Colon (tissue), 2 donors: ENCODE measurements around the gene CEP192.
"Not testable (repeated sequence)": the region's sequence is repeated elsewhere in the genome, so short reads cannot be mapped to it uniquely, and the experiment has no call there.

Experiments
- FAIRE-seq: peaks from 2 replicates; lab custom pipeline; 2012; peaks lifted over from hg19 to GRCh38; lab: Jason Lieb, UNC
- donor health status: control.
- donor health status: control.

CEP192 gene

GRCh38 chr18:13028869-13029268, 37.7 kb downstream of the CEP192 start:
- FAIRE-seq: no peak

GRCh38 chr18:13032173-13032572, 41.0 kb downstream of the CEP192 start:
- no peak for FAIRE-seq

DNA sequence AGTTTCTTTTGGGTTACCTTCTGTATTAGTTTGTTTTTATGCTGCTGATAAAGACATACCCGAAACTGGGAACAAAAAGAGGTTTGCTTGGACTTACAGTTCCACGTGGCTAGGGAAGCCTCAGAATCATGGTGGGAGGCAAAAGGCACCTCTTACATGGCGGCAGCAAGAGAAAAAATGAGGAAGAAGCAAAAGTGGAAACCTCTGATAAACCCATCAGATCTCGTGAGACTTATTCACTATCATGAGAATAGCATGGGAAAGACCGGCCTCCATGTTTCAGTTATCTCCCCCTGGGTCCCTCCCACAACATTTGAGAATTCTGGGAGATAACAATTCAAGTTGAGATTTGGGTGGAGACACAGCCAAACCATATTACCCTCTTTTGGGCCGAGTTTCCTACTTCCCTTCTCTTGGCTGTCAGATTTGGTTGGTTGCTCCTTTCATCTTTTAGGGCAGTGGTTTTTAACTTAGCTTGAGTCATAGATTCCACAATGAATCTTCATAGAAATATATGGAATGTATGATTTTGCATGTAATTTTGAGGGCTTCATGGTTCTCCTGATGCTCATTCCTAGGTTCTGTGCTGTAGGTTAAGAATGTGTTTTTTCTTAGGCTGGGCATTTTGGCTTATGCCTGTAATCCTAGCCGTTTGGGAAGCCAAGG, 44.2 kb downstream of the CEP192 start:
- FAIRE-seq: no peak

- FAIRE-seq: no peak
These were observed 45.6 kb downstream of the CEP192 start for GRCh38 chr18:13036622-13037320.

DNA sequence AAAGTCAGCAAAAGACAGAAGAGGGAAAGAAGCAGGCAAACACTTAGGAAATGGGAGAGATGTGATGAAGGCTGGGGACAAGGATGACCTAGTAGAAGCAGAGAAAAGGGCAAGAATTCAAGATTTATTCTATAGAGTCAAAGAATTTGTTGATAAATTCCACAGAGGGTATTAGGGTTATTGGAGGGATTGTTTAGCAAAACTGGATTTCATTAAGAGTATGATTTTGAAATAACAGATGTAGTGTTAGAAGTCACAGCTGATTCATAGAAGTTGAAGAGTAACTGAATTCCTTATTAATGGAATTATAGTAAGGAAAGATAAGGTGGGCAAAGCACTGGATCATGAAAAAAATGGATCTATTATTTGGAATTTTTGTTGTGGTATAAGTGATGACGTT, 48.6 kb downstream of the CEP192 start:
- FAIRE-seq: no peak

- FAIRE-seq: no peak
These were observed 51.9 kb downstream of the CEP192 start for GRCh38 chr18:13043066-13043465.

DNA sequence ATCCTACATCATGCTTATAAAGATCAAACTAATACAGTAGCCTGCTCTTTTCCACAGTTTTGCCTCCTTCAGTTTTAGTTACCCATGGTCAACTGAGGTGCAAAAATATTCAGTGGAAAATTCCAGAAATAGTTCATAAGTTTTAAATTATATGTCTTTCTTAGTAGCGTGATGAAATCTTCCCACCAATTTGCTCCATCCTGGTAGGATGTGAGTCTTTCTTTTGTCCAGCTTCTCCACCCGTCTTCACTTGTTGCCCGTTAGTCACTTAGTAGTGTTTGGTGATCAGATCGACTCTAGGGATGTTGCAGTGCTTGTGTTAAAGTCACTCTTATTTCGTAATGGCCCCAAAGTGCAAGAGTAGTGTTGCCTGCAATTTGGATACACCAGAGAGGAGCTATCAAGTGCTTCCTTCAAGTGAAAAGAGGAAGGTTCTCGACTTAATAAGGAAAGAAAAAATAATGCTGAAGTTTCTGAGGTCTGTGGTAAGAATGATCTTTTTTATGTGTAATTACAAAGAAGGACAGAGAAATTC, 57.0 kb downstream of the CEP192 start:
- FAIRE-seq: no peak

- no peak for FAIRE-seq
These were observed 60.0 kb downstream of the CEP192 start for GRCh38 chr18:13051159-13051558.

DNA sequence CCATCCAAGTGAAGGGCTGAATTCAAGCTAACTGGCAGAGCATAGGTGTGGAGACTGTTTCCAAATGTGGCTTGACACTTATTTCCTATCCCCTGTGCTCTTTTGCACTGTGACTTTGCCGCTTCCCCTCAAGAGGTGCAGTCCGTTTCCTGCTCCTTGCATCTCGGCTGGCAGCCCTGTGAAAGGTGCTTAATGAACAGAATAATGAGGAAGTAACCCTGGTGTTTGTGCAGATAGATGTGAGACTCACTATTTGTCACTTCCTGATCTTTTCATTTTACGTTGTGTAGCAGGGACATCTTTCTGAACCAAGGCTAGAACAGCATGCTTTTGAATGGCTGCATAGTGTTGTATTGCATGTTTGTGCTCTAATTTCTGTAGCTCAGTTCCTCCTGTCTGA, 60.8 kb downstream of the CEP192 start:
- no peak for FAIRE-seq

GRCh38 chr18:13054336-13054735, 63.2 kb downstream of the CEP192 start:
- no peak for FAIRE-seq

DNA sequence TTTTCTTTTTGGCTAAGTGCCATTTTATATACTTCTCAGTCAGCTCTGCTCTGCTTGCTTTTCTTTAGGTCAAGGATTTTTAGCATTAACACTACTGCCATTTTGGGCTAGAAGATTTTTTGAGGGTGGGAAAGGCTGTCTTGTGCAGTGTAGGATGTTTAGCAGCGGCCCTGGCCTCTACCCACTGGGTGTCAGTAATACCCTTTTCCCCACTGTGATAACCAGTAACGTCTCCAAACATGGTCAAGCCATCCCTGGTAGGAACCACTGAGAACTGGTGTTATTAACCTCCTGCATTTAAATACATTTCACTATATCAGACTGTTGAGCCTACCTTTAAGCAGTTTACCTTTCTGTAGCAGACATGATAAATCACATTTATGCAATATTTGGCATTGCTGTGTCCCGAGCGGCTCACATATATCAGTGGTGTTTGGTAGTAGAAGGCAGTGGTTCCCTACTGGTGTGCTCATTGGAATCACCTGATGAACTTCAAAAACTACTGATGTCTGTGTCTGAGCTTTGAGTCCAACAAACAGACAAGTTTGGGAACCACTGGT, 70.5 kb downstream of the CEP192 start:
- FAIRE-seq: no peak

DNA sequence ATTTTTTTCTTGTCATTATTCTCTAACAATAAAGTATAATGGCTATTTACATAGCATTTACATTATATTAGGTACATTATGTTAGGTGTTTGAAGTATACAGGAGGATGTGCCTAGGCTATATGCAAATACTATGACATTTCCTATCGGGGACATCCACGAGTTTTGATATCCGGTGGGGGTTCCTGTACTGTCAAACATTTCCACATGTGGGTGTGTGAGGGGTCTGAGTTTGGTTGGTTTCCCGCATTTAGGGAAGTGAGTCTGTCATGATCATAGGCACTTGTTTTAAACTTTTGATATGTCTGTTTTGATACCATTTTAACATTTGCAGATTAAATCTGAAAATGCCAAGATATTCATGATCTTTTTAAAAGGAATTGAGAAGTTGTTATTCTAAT, 76.0 kb downstream of the CEP192 start:
- FAIRE-seq: no peak

- no peak for FAIRE-seq
These were observed 76.8 kb downstream of the CEP192 start for GRCh38 chr18:13067966-13068365.

- FAIRE-seq: no peak
These were observed 79.3 kb downstream of the CEP192 start for GRCh38 chr18:13070460-13070859.

- no peak for FAIRE-seq
These were observed 85.7 kb downstream of the CEP192 start for GRCh38 chr18:13076886-13077285.

DNA sequence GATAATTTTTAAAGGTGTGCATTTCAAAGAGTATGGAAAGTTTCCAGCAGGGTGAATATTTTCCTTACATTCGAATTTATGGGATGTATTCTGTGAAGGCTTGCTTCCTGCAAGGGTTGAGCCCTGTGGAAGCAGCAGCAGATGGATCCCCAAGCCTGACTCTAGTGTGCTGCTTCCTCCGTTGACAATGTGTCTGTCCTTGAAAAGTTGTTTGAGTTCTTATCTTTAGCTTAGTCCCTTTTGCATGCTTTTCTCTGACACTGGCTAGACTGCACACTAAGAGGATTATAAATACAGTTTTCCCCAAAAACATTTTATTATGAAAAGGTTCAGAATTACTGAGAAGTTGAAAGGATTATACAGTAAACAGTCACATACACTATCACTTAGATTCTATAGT, 86.3 kb downstream of the CEP192 start:
- no peak for FAIRE-seq

DNA sequence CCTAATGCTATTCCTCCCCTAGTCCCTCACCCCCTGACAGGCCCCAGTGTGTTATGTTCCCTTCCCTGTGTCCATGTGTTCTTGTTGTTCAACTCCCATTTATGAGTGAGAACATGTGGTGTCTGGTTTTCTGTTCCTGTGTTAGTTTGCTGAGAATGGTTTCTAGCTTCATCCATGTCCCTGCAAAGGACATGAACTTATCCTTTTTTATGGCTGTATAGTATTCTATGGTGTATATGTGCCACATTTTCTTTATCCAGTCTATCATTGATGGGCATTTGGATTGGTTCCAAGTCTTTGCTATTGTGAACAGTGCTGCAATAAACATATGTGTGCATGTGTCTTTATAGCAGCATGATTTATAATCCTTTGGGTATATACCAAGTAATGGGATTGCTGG, 86.9 kb downstream of the CEP192 start:
- FAIRE-seq: not testable (repeated sequence)

GRCh38 chr18:13086906-13087305, 95.7 kb downstream of the CEP192 start:
- FAIRE-seq: no peak

DNA sequence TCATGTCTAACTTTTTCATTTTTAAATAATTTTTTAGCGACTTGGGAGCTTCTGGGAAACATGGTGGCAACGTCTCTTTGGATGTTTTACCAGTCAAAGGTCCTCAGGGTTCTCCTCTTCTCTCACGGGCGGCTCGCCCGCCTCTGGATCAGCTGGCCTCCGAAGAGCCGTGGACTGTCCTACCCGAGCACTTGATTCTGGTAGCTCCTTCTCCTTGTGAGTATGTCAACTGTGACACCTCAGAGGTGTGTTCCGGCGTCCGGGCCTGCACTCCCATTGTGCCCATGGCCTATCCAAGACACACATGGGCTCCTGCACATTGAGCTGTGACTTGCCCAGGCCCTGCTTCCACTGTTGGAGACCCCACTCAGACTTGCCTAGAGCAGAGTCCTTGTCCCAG, 104.3 kb downstream of the CEP192 start:
- no peak for FAIRE-seq

GRCh38 chr18:13096232-13096631, 105.1 kb downstream of the CEP192 start:
- FAIRE-seq: no peak

DNA sequence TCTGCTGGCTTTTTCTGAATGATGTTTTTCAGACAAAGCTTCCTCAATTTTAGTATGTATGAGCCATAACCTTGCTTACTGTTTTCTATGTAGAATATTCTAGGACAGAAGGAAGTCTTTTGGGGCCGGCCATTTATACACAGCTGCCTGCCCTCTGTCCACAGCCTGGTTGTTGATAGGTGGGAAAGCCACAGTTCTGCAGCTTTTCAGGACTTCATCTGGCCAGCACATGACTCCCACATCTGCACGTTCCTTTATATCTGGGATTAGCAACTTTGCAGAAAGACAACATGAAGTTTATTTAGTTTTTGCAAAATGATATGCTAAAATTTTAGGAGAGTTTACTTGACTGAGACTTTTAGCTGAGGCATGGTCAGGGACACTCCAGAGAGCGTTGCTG, 105.6 kb downstream of the CEP192 start:
- no peak for FAIRE-seq

GRCh38 chr18:13098104-13098503, 106.9 kb downstream of the CEP192 start:
- FAIRE-seq: not testable (repeated sequence)

DNA sequence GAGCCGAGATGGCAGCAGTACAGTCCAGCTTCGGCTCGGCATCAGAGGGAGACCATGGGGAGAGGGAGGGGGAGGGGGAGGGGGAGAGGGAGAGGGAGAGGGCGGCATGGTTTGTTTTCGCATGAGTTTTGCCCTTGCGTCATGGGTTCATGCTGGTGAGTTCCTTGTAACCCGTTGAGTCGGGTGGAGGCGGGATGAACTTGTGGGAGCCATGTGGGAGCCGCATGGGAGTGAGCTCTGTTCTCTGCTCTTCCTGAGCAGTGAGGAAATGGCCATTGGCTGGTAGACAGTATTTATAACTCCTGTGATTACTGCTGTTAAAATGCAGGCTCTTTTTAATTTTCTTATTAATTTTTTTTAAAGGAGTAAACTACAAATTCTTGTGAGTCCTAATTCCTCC, 108.0 kb downstream of the CEP192 start:
- no peak for FAIRE-seq
